Diencephalon (tissue), 1 donor: ENCODE data around the gene SPRR1B. TPM values are rescaled to one million over a fixed set of nuclear protein-coding genes. Genes with fewer than 3 reads are reported as not detected.

Experiments used
- small RNA-seq: library from RNA; depleted of rRNA; stranded (forward); fragments of <200 nt; gene quantifications from one replicate; pipeline ENCODE3, GENCODE V24; 2014
- total RNA-seq: library from RNA; depleted of rRNA; stranded (reverse); fragments of >200 nt; gene quantifications from one replicate; pipeline ENCODE4 v1.2.3, GENCODE V29; 2014

Gene SPRR1B, protein sequence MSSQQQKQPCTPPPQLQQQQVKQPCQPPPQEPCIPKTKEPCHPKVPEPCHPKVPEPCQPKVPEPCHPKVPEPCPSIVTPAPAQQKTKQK
- not detected for total RNA-seq

GRCh38 chr1:153030895-153031294, at the start of gene SPRR1B:
Gene SPRR1B (plus strand): TSS chr1:153031203. CDS start chr1:153032346, 1,143 bp downstream.

DNA sequence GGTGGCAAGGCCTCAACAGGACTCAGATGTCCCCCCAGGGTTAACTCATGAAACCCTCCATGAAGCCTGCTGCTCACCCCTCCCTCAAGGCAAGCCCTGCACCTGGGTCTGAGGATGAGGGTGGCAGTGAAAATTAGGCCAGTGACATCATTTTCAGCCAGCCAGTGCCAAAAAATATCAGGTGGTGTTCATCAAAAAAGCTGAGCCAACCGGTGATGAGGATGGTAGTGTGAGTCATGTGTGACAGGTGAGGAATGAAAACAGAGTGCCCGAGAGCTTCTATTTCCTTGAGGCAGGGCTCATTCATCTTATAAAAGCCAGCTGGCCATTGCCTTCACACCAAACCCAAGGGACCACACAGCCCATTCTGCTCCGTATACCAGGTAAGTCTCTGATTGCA, 47.3 kb upstream of the SPRR1B start, which contains the start of gene SPRR1A:
TSS of gene SPRR1A (plus strand) at position 339 of the 400 bp plus-strand sequence. CDS start 1,150 bp downstream, outside the sequence.

DNA sequence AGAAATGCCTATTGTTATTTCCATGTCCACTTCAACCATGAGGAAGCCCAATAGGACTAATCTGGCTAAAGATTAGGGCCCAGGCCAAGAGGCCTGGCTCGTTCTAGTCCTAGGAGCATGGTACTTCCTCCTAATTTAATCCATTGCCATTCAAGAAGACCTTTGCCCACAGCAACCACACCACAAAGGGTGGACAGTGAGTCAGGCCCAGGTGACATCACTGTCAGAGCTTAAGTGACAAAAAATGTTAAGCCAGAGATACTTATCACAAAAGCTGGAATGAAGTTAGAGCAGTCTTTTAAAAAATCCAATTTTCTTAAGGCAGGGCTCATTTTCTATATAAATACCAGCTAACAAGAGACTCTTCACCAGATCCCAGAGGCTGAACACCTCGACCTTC, 29.6 kb upstream of the SPRR1B start, which contains the start of gene SPRR3:
TSS of gene SPRR3 (plus strand) at position 368 of the 400 bp plus-strand sequence. CDS start 1,272 bp downstream, outside the sequence.

GRCh38 chr1:153040950-153041631, 10.1 kb downstream of the SPRR1B start, which contains the start of gene SPRR2D:
Gene SPRR2D (minus strand): TSS chr1:153041120. CDS start chr1:153040346, 774 bp downstream.

GRCh38 chr1:153057375-153057774, 26.4 kb downstream of the SPRR1B start, which contains the start of gene SPRR2A:
Gene SPRR2A (minus strand): TSS chr1:153057512. CDS start chr1:153056735, 777 bp downstream.

DNA sequence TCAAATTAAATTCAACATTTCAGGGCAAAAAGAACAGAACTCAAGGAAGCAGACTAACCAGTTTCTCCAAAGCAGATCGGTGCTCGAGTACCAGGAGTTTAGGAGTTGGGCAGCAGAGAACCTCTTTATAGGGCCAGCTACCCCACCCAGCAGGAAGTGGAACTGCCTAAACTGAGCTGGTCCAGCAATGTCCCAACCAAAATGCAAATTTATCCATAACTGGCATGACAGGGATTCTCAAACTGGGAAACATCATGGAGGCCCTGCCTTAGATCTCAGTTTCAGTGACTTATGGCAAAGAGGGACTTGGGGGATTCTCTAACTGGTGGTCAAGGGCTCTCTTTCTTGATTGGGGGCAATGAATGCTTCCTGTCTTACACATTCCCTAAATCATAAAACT, 40.5 kb downstream of the SPRR1B start, which contains the start of gene SPRR2B:
TSS of gene SPRR2B (minus strand) at position 101 of the 400 bp plus-strand sequence. CDS start 772 bp downstream, outside the sequence.

Small RNA genes lying within 50 kb of the gene (small RNA-seq; reads per million reads assigned to genes)
- gene AL356867.1: not detected
- gene RF00322: not detected
- not detected for gene SPRR1A

Other genes starting within 250 kb of the SPRR1B start
- not detected for gene LCE1E, start 244.9 kb upstream of the SPRR1B start, total RNA-seq
- gene LCE1D, start 234.5 kb upstream of the SPRR1B start, total RNA-seq: not detected
- gene LCE1C, start 224.6 kb upstream of the SPRR1B start, total RNA-seq: not detected
- not detected for gene LCE1B, start 219.2 kb upstream of the SPRR1B start, total RNA-seq
- not detected for gene LCE1A, start 203.7 kb upstream of the SPRR1B start, total RNA-seq
- gene LCE6A, start 188.3 kb upstream of the SPRR1B start, total RNA-seq: not detected
- not detected for gene LCE7A, start 171.2 kb upstream of the SPRR1B start, total RNA-seq
- not detected for gene SMCP, start 152.9 kb upstream of the SPRR1B start, total RNA-seq
- not detected for gene IVL, start 122.7 kb upstream of the SPRR1B start, total RNA-seq
- gene SPRR5, start 84.0 kb upstream of the SPRR1B start, total RNA-seq: not detected
- not detected for gene SPRR4, start 60.6 kb upstream of the SPRR1B start, total RNA-seq
- not detected for gene SPRR1A, start 47.1 kb upstream of the SPRR1B start, total RNA-seq
- gene SPRR3, start 29.5 kb upstream of the SPRR1B start, total RNA-seq: not detected
- gene SPRR2D, start 9.9 kb downstream of the SPRR1B start, total RNA-seq: not detected
- not detected for gene SPRR2A, start 26.3 kb downstream of the SPRR1B start, total RNA-seq
- not detected for gene SPRR2B, start 40.4 kb downstream of the SPRR1B start, total RNA-seq
- gene SPRR2E, start 63.3 kb downstream of the SPRR1B start, total RNA-seq: not detected
- gene SPRR2F, start 82.3 kb downstream of the SPRR1B start, total RNA-seq: not detected
- gene SPRR2G, start 119.7 kb downstream of the SPRR1B start, total RNA-seq: not detected
- not detected for gene LELP1, start 172.2 kb downstream of the SPRR1B start, total RNA-seq
- gene PRR9, start 186.4 kb downstream of the SPRR1B start, total RNA-seq: not detected
- 0.69 TPM for gene LORICRIN, start 228.5 kb downstream of the SPRR1B start, total RNA-seq